ENCODE data around the gene ZNF830. TPM values are rescaled to one million over a fixed set of nuclear protein-coding genes. Genes with fewer than 3 reads are reported as not detected.

Gene ZNF830
- total and polyA plus RNA-seq, 2 of the 4 experiments (the other 2 are of a cell fraction): 5.5 to 6.6 TPM

DNA sequence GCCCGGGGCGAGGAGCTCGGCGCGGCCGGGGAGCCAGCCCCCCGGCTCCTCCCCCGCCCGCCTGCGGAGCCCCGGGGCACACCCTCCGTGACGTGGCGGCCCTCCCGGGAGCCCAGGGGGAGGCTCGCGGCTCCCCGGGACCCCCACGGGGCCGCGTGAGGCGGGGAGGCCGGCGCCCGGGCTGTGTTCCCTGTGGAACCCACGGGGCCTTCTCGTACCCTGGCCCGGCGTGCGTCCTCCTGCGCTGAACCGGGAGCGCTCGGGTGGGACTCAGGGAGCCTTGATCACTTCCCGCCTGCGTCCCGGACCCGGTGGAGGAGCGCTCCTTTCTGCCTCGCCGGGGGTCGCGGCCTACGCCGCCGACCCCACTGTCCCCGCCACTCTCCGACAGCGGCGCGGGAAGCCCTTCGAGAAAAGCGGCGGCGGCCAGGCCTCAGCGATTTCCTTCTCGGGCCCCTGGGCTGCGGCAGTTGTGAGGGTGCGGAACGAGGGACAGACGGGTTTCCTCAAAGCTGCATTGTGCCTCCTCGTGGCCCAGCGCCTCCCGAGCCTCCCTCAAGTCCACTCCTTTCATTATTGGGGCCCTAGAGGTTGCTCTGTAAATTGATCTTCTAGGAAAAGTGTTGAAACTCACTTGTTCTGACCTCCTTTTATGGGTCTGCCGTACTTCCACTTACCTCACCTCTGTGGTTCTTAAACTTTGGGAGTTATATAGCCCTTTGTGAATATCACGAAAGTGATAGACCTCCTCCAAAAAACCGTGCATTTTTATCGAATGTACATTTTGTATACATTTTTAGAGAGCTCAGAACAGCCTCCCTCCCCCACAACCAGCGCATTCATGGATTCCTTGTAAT is 19.6 kb downstream of the ZNF830 start (continued):
- TF ChIP-seq, protein P1, sequence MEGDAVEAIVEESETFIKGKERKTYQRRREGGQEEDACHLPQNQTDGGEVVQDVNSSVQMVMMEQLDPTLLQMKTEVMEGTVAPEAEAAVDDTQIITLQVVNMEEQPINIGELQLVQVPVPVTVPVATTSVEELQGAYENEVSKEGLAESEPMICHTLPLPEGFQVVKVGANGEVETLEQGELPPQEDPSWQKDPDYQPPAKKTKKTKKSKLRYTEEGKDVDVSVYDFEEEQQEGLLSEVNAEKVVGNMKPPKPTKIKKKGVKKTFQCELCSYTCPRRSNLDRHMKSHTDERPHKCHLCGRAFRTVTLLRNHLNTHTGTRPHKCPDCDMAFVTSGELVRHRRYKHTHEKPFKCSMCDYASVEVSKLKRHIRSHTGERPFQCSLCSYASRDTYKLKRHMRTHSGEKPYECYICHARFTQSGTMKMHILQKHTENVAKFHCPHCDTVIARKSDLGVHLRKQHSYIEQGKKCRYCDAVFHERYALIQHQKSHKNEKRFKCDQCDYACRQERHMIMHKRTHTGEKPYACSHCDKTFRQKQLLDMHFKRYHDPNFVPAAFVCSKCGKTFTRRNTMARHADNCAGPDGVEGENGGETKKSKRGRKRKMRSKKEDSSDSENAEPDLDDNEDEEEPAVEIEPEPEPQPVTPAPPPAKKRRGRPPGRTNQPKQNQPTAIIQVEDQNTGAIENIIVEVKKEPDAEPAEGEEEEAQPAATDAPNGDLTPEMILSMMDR (conservative IDR thresholded peaks at IDR 0.05; ENCODE audit: low read depth, low read length): peak; percentile 50

Measured in IMR-90 (cell line).